DOHH2 (cell line): ENCODE measurements around the gene COBLL1.

Source experiments
- H3F3A ChIP-seq: fragments of 200-600 bp; sonication (generic), shearing (Covaris generic); 2 replicates; pipeline ENCODE4 v1.6.0; 2016; ENCODE audit warnings: antibody characterized with exemption, mild to moderate bottlenecking; ENCODE audit not compliant: control insufficient read depth, insufficient read depth
- H3K27ac ChIP-seq: fragments of 200-600 bp; sonication (generic); 2 replicates; pipeline ENCODE4 v1.5.1; 2014; ENCODE audit warnings: low read depth, mild to moderate bottlenecking, low read length, moderate library complexity
- H3K27me3 ChIP-seq: fragments of 200-600 bp; sonication (generic); 2 replicates; pipeline ENCODE4 v1.6.1; 2014; ENCODE audit warnings: mild to moderate bottlenecking, low read length, mixed read lengths; ENCODE audit not compliant: control insufficient read depth
- H3K36me3 ChIP-seq: fragments of 200-600 bp; sonication (generic); 2 replicates; pipeline ENCODE4 v1.6.1; 2014; ENCODE audit warnings: mild to moderate bottlenecking, low read length, moderate library complexity, mixed read lengths; ENCODE audit not compliant: control insufficient read depth
- H3K4me1 ChIP-seq: fragments of 200-600 bp; sonication (generic); 2 replicates; pipeline ENCODE4 v1.6.1; 2014; ENCODE audit warnings: mild to moderate bottlenecking, low read length, mixed read lengths; ENCODE audit not compliant: control insufficient read depth
- H3K4me2 ChIP-seq: fragments of 200-600 bp; sonication (generic); 2 replicates; pipeline ENCODE4 v1.6.0; 2014; ENCODE audit warnings: mild to moderate bottlenecking, low read length, moderate library complexity
- H3K4me3 ChIP-seq: fragments of 200-600 bp; sonication (generic); 2 replicates; pipeline ENCODE4 v1.5.1; 2014; ENCODE audit warnings: mild to moderate bottlenecking, low read length, mixed read lengths
- H3K79me2 ChIP-seq: fragments of 200-600 bp; sonication (generic); 2 replicates; pipeline ENCODE4 v1.6.1; 2014; ENCODE audit warnings: mild to moderate bottlenecking, low read length, mixed read lengths; ENCODE audit not compliant: control insufficient read depth
- H3K9me2 ChIP-seq: fragments of 200-600 bp; sonication (generic); replicated peaks from 2 replicates; pipeline ENCODE4 v1.6.1; 2014; ENCODE audit warnings: mild to moderate bottlenecking, low read length, mixed read lengths; ENCODE audit not compliant: control insufficient read depth
- H3K9me3 ChIP-seq: fragments of 200-600 bp; sonication (generic); 2 replicates; pipeline ENCODE4 v1.6.1; 2014; ENCODE audit warnings: antibody characterized with exemption, low read length, mixed read lengths; ENCODE audit not compliant: control insufficient read depth, insufficient read depth
- H4K20me1 ChIP-seq: fragments of 200-600 bp; sonication (generic); 2 replicates; pipeline ENCODE4 v1.6.0; 2014; ENCODE audit warnings: low read depth, mild to moderate bottlenecking, antibody characterized with exemption, low read length, moderate library complexity; ENCODE audit not compliant: control insufficient read depth, insufficient read depth
- EZH2phosphoT487 ChIP-seq: fragments of 200-600 bp; sonication (generic); IDR thresholded peaks from 2 replicates; pipeline ENCODE4 v1.6.1; 2017; ENCODE audit warnings: borderline replicate concordance, mild to moderate bottlenecking, antibody characterized with exemption, low read length, moderate library complexity, mixed read lengths
- TF ChIP-seq, protein P1 (sequence below): fragments of 200-600 bp; sonication (generic); IDR thresholded peaks from one replicate; pipeline ENCODE4 v1.5.1; 2014; ENCODE audit warnings: antibody characterized with exemption, mild to moderate bottlenecking, low read depth, low read length; ENCODE audit not compliant: poor library complexity, severe bottlenecking

Gene COBLL1

DNA sequence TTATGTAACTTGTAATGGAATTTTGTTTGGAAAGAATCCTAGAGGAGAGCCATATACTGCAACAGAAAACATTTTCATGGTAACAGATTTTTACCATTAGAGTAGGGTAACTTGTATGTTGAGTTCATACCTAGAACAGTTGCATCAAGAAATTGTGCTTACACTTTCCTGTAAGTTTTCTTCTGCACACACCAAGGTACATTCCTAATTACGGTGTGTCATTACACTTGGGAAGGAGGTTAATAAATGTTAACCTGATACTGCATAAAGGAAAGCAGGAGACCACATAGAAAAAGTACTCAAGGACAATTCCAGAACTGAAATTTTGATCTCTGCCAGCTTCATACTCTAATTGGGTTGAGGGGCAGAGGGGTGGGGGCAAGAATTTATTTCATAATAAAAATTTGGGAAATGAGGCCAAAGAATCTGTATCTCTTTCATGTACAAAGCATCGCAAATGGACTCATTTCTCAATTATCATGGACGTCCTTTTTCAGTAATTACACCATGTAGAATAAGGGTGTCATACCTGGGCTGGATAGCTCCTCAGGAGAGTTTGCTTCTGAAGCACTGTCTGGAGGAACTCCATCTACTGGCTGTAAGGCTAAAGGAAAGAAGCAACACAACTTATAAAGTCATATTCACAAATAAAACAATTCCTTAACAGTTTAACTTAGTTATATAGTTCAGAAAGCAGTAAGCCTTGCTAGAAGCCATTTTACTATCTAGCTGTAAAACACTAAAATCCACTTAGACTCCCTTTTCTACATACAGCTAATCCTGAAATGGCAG, 137.5 kb downstream of the COBLL1 start:
- no peaks in the 10 kb centered on the region for H3F3A ChIP-seq
- H3K79me2 ChIP-seq = no peaks in the 10 kb centered on the region
- no peak for TF ChIP-seq EZH2phosphoT487
- TF ChIP-seq, protein P1, sequence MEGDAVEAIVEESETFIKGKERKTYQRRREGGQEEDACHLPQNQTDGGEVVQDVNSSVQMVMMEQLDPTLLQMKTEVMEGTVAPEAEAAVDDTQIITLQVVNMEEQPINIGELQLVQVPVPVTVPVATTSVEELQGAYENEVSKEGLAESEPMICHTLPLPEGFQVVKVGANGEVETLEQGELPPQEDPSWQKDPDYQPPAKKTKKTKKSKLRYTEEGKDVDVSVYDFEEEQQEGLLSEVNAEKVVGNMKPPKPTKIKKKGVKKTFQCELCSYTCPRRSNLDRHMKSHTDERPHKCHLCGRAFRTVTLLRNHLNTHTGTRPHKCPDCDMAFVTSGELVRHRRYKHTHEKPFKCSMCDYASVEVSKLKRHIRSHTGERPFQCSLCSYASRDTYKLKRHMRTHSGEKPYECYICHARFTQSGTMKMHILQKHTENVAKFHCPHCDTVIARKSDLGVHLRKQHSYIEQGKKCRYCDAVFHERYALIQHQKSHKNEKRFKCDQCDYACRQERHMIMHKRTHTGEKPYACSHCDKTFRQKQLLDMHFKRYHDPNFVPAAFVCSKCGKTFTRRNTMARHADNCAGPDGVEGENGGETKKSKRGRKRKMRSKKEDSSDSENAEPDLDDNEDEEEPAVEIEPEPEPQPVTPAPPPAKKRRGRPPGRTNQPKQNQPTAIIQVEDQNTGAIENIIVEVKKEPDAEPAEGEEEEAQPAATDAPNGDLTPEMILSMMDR = no peak
- H3K4me2 ChIP-seq = no peak overlapping the region
- no peak overlapping the region for H3K27ac ChIP-seq
- no peaks in the 10 kb centered on the region for H3K9me2 ChIP-seq
- H3K27me3 ChIP-seq = no peaks in the 10 kb centered on the region
- no peaks in the 10 kb centered on the region for H3K36me3 ChIP-seq
- H3K4me1 ChIP-seq = no peaks in the 10 kb centered on the region
- H4K20me1 ChIP-seq = no peaks in the 10 kb centered on the region
- H3K4me3 ChIP-seq = no peak overlapping the region
- H3K9me3 ChIP-seq = no peaks in the 10 kb centered on the region

DNA sequence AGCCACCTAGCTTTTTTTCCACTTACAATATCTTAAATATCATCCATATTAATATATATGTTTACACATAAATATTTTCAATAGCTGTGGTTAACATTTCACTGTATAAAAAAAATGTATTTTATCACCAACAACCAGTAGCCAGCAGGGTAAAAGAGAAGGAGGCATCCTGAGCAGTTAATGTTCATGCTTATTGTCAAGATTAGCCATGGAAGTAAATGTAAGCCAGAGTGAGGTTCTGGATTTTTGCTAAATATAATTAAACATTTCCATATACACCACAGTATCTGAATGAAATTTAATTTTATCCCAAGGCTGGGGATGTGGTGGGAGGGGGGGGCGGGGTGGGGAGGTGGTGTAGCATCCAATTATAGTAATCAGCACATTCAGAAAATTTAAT, 140.1 kb downstream of the COBLL1 start:
- Histone ChIP-seq H3F3A (no peaks in the 10 kb centered on the region), H3K9me2 (no peaks in the 10 kb centered on the region), H3K27ac (no peak overlapping the region), H3K36me3 (peaks cover 1% of the 10 kb centered on the region; the same call in 1 of the 2 replicates), H4K20me1 (no peaks in the 10 kb centered on the region), H3K79me2 (no peaks in the 10 kb centered on the region), H3K9me3 (no peaks in the 10 kb centered on the region), H3K4me3 (no peak overlapping the region), H3K4me2 (no peak overlapping the region), H3K4me1 (no peaks in the 10 kb centered on the region), H3K27me3 (no peaks in the 10 kb centered on the region)
- no peak for TF ChIP-seq EZH2phosphoT487
- TF ChIP-seq, protein P1 = no peak

DNA sequence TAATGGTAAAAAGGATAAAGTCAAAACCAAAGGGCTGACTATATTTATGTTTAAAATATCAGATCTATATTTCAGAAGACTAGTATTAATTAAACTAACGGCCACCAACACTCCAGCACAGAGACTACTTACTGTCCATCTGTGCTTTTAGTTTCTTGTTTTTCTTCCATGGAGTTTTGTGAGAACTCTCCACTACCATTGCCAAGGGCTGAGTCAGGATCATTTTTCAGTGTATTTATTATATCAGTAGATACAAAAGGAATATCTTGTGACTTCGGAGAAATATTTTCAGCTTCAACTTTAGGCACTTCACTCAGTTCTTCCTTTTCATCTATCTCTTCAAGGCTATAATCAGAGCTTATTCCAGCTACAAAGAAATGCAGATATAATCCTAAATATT, 141.2 kb downstream of the COBLL1 start:
- Histone ChIP-seq H4K20me1 (no peaks in the 10 kb centered on the region), H3F3A (no peaks in the 10 kb centered on the region), H3K4me2 (no peak overlapping the region), H3K4me1 (no peaks in the 10 kb centered on the region), H3K9me2 (no peaks in the 10 kb centered on the region), H3K79me2 (no peaks in the 10 kb centered on the region), H3K36me3 (peaks cover 7% of the 10 kb centered on the region; the same call in 1 of the 2 replicates), H3K27me3 (no peaks in the 10 kb centered on the region), H3K4me3 (no peak overlapping the region), H3K27ac (no peak overlapping the region), H3K9me3 (no peaks in the 10 kb centered on the region)
- TF ChIP-seq EZH2phosphoT487 = no peak
- TF ChIP-seq, protein P1 = no peak
